WTC11 (cell line): ENCODE measurements around the gene NUP37. TPM values are rescaled to one million over a fixed set of nuclear protein-coding genes. Genes with fewer than 3 reads are reported as not detected.
"Not testable (repeated sequence)": the region's sequence is repeated elsewhere in the genome, so short reads cannot be mapped to it uniquely, and the experiment has no call there.

Source experiments
- ATAC-seq: fragments of 200-7000 bp; cut with Tn5 transposase; 2 replicates; pipeline ENCODE4 v1.10.0; 2021; ENCODE audit warnings: mild to moderate bottlenecking, moderate library complexity
- CTCF ChIA-PET: fragments of 300-600 bp; sonication (Branson Sonifier 250); formaldehyde crosslinking; loops from one replicate; lab custom pipeline; 2021; ENCODE audit warnings: antibody characterized with exemption; lab: Charles Lee
- POLR2A ChIA-PET: fragments of 350-600 bp; sonication (Branson Sonifier 250); formaldehyde crosslinking; loops from one replicate; lab custom pipeline; 2021; ENCODE audit warnings: antibody characterized with exemption; lab: Charles Lee
- DNase-seq: peaks from one replicate; pipeline ENCODE4 v3.0.0; 2021; ENCODE audit warnings: low spot score
- H3K27ac Mint-ChIP-seq: 2 replicates; pipeline ENCODE4 v1.8.0; 2021; ENCODE audit warnings: mixed read lengths
- H3K27me3 Mint-ChIP-seq: 2 replicates; pipeline ENCODE4 v1.8.0; 2021; ENCODE audit warnings: low read depth, mild to moderate bottlenecking, moderate library complexity, mixed read lengths
- H3K36me3 Mint-ChIP-seq: 2 replicates; pipeline ENCODE4 v1.8.0; 2021; ENCODE audit warnings: mixed read lengths
- H3K4me1 Mint-ChIP-seq: 2 replicates; pipeline ENCODE4 v1.8.0; 2022; ENCODE audit warnings: mixed read lengths
- H3K4me3 Mint-ChIP-seq: 2 replicates; pipeline ENCODE4 v1.8.0; 2021; ENCODE audit warnings: mild to moderate bottlenecking, moderate library complexity, mixed read lengths
- H3K9me3 Mint-ChIP-seq: 2 replicates; pipeline ENCODE4 v1.8.0; 2021; ENCODE audit warnings: mixed read lengths
- CBFB ChIP-seq: sonication (generic); formaldehyde crosslinking; IDR thresholded peaks from 2 replicates; pipeline ENCODE4 v1.8.1; 2022; ENCODE audit warnings: mild to moderate bottlenecking, low read depth, missing genetic modification reagents
- CDX4 ChIP-seq: fragments of 250-450 bp; sonication (Bioruptor Pico); IDR thresholded peaks from 2 replicates; pipeline ENCODE4 v1.9.0; 2021; ENCODE audit warnings: moderate library complexity, mild to moderate bottlenecking, inconsistent platforms, borderline replicate concordance
- ELF4 ChIP-seq: sonication (generic); formaldehyde crosslinking; IDR thresholded peaks from 2 replicates; pipeline ENCODE4 v1.8.1; 2022; ENCODE audit warnings: low read depth, mild to moderate bottlenecking, moderate library complexity, missing genetic modification reagents
- EMX1 ChIP-seq: fragments of 250-450 bp; sonication (Bioruptor Pico); IDR thresholded peaks from 2 replicates; pipeline ENCODE4 v1.8.0; 2021; ENCODE audit warnings: mild to moderate bottlenecking
- FOXP4 ChIP-seq: sonication (generic); formaldehyde crosslinking; IDR thresholded peaks from 2 replicates; pipeline ENCODE4 v1.8.0; 2022; ENCODE audit warnings: mild to moderate bottlenecking, missing genetic modification reagents
- HMGXB4 ChIP-seq: sonication (generic); formaldehyde crosslinking; IDR thresholded peaks from 2 replicates; pipeline ENCODE4 v1.8.1; 2023; ENCODE audit warnings: mild to moderate bottlenecking, moderate library complexity, missing genetic modification reagents
- MXD4 ChIP-seq: fragments of 250-450 bp; sonication (Bioruptor Pico); IDR thresholded peaks from 2 replicates; pipeline ENCODE4 v1.8.0; 2021; ENCODE audit warnings: mild to moderate bottlenecking, moderate library complexity, borderline replicate concordance
- NFE2L1 ChIP-seq: sonication (generic); formaldehyde crosslinking; IDR thresholded peaks from 2 replicates; pipeline ENCODE4 v1.8.1; 2023; ENCODE audit warnings: missing genetic modification reagents
- PREB ChIP-seq: sonication (generic); formaldehyde crosslinking; IDR thresholded peaks from 2 replicates; pipeline ENCODE4 v1.8.1; 2022; ENCODE audit warnings: mild to moderate bottlenecking, missing genetic modification reagents, moderate library complexity, borderline replicate concordance
- SOX15 ChIP-seq: fragments of 250-450 bp; sonication (Bioruptor Pico); IDR thresholded peaks from 2 replicates; pipeline ENCODE4 v1.9.0; 2021; ENCODE audit warnings: mild to moderate bottlenecking
- ZNF138 ChIP-seq: sonication (generic); formaldehyde crosslinking; conservative IDR thresholded peaks from 2 replicates; pipeline ENCODE4 v1.8.1; 2022; ENCODE audit warnings: mild to moderate bottlenecking, moderate library complexity, missing genetic modification reagents
- total RNA-seq: library from RNA; stranded (reverse); gene quantifications from 3 replicates; pipeline ENCODE4 v1.2.3, GENCODE V29; 2021
- TF ChIP-seq, protein P1 (sequence below): sonication (generic); formaldehyde crosslinking; IDR thresholded peaks from 2 replicates; pipeline ENCODE4 v1.8.0; 2022; ENCODE audit warnings: missing genetic modification reagents
- TF ChIP-seq, protein P2 (sequence below): sonication (generic); formaldehyde crosslinking; IDR thresholded peaks from 2 replicates; pipeline ENCODE4 v1.8.1; 2023; ENCODE audit warnings: mild to moderate bottlenecking, missing genetic modification reagents, moderate library complexity

Gene NUP37
- total RNA-seq, 1 experiment from 2014 or later: 58.4 TPM

GRCh38 chr12:102080842-102081241, 39.1 kb downstream of the NUP37 start:
- no peak for ATAC-seq
- TF ChIP-seq, protein P1, sequence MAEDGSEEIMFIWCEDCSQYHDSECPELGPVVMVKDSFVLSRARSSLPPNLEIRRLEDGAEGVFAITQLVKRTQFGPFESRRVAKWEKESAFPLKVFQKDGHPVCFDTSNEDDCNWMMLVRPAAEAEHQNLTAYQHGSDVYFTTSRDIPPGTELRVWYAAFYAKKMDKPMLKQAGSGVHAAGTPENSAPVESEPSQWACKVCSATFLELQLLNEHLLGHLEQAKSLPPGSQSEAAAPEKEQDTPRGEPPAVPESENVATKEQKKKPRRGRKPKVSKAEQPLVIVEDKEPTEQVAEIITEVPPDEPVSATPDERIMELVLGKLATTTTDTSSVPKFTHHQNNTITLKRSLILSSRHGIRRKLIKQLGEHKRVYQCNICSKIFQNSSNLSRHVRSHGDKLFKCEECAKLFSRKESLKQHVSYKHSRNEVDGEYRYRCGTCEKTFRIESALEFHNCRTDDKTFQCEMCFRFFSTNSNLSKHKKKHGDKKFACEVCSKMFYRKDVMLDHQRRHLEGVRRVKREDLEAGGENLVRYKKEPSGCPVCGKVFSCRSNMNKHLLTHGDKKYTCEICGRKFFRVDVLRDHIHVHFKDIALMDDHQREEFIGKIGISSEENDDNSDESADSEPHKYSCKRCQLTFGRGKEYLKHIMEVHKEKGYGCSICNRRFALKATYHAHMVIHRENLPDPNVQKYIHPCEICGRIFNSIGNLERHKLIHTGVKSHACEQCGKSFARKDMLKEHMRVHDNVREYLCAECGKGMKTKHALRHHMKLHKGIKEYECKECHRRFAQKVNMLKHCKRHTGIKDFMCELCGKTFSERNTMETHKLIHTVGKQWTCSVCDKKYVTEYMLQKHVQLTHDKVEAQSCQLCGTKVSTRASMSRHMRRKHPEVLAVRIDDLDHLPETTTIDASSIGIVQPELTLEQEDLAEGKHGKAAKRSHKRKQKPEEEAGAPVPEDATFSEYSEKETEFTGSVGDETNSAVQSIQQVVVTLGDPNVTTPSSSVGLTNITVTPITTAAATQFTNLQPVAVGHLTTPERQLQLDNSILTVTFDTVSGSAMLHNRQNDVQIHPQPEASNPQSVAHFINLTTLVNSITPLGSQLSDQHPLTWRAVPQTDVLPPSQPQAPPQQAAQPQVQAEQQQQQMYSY (CRISPR knock-in tag): no peak
- TF ChIP-seq CBFB (CRISPR knock-in tag) (no peak), MXD4 (CRISPR knock-in tag) (no peak), SOX15 (CRISPR knock-in tag) (no peak), HMGXB4 (CRISPR knock-in tag) (no peak), PREB (no peak), ELF4 (CRISPR knock-in tag) (no peak)
- Mint-ChIP-seq H3K36me3 (peaks cover 42% of the 10 kb centered on the region), H3K4me1 (no peaks in the 10 kb centered on the region), H3K4me3 (no peak overlapping the region), H3K27me3 (no peaks in the 10 kb centered on the region), H3K9me3 (no peaks in the 10 kb centered on the region), H3K27ac (no peak overlapping the region)
- CTCF ChIA-PET: no interaction called here
- no peak for DNase-seq
- POLR2A ChIA-PET: no interaction called here

DNA sequence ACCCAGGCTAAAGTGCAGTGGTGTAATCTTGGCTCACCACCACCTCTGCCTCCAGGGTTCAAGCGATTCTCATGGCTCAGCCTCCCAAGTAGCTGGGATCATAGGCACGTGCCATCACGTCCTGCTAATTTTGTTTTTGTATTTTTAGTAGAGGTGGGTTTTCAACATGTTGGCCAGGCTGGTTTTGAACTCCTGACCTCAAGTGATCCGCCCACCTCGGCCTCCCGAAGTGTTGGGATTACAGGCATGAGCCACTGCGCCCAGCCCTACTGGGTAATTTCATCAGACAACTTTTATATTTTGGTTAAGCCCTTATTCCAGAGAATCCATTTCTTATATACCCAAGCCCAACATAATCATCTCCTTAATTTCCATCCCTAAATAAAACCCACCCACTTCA, 47.8 kb downstream of the NUP37 start:
- H3K36me3 Mint-ChIP-seq: peaks cover 13% of the 10 kb centered on the region
- H3K27ac Mint-ChIP-seq, CTCF ChIA-PET, ATAC-seq, POLR2A ChIA-PET, DNase-seq, H3K4me3 Mint-ChIP-seq, H3K4me1 Mint-ChIP-seq, H3K9me3 Mint-ChIP-seq, H3K27me3 Mint-ChIP-seq: not testable (repeated sequence)

DNA sequence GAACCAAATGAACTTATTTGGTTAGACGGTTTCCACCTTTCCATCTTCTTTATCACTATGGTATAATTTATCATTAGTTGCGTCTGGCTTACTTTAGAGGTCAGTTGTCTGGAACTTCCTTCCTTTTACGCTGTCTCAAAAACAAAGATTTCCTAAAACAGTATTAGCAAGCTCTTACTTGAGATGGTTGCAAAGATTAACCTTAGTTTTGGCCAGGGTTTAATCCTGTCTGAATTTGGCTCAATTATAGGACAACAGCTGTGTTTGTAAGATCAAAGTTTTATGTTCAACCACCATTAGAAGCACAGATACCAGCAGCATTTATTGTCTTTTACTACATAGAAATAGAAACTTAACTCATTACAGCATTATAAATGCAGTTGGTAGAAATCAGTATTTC, 50.2 kb downstream of the NUP37 start:
- Mint-ChIP-seq H3K36me3 (no peaks in the 10 kb centered on the region), H3K4me3 (no peak overlapping the region), H3K4me1 (no peaks in the 10 kb centered on the region), H3K27me3 (no peaks in the 10 kb centered on the region; the same call in 1 of the 2 replicates), H3K9me3 (no peaks in the 10 kb centered on the region), H3K27ac (no peak overlapping the region)
- no peak for ATAC-seq
- no peak for TF ChIP-seq FOXP4 (CRISPR knock-in tag)
- TF ChIP-seq, protein P2, sequence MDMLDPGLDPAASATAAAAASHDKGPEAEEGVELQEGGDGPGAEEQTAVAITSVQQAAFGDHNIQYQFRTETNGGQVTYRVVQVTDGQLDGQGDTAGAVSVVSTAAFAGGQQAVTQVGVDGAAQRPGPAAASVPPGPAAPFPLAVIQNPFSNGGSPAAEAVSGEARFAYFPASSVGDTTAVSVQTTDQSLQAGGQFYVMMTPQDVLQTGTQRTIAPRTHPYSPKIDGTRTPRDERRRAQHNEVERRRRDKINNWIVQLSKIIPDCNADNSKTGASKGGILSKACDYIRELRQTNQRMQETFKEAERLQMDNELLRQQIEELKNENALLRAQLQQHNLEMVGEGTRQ (CRISPR knock-in tag): no peak
- no peak for TF ChIP-seq NFE2L1 (CRISPR knock-in tag)
- no peak for TF ChIP-seq ZNF138 (CRISPR knock-in tag)
- no peak for TF ChIP-seq EMX1 (CRISPR knock-in tag)
- TF ChIP-seq CDX4 (CRISPR knock-in tag): no peak
- ChIA-PET POLR2A (no interaction called here), CTCF (interaction anchor here (1.7 kb wide), 1 partner anchor 747 kb away, joined by 4 read pairs; no protein-coding TSS in a partner anchor)
- no peak for DNase-seq
